Spleen (tissue), 7 donors: ENCODE data around the gene TMOD2.

ENCODE experiments used
- CTCF ChIP-seq, 11 experiments: fragments of 200-600 bp in 7 of 11; fragments of 450-650 bp in 4 of 11; sonication (generic) in 4 of 11; IDR thresholded peaks in 8 of 11; conservative IDR thresholded peaks in 3 of 11; 1 replicate in 7 of 11; 2 replicates in 4 of 11; pipeline versions ENCODE4 v1.4.0 to v1.8.0; 2016 to 2021; ENCODE audit warnings: antibody characterized with exemption in 11 of 11, inconsistent platforms in 4 of 11, mild to moderate bottlenecking in 1 of 11
- POLR2A ChIP-seq, 3 donors: fragments of 450-650 bp; IDR thresholded peaks; one replicate each; pipeline ENCODE4 v1.5.1; 2017; ENCODE audit warnings: antibody characterized with exemption in 3 of 3, mild to moderate bottlenecking in 1 of 3
- POLR2AphosphoS5 ChIP-seq, 3 donors: sonication (generic); formaldehyde crosslinking; IDR thresholded peaks; one replicate each; pipeline ENCODE4 v1.5.1; 2017; ENCODE audit warnings: antibody characterized with exemption in 3 of 3
- donor health status: DM: no; HTN: no; CAD: no; lungs with moderate emphysema.
- donor health status: DM: no; HTN: no; CAD: no.
- donor health status: DM: no; HTN: no; CAD: no.

- TF ChIP-seq POLR2A (IDR thresholded peaks at IDR 0.05) (no peak), CTCF (IDR thresholded peaks at IDR 0.05 in 8 of 11, conservative IDR thresholded peaks at IDR 0.05 in 3 of 11) (no peak), POLR2AphosphoS5 (IDR thresholded peaks at IDR 0.05) (no peak)
Observed at GRCh38 chr15:51816611-51817010, 65.2 kb downstream of the TMOD2 start.
